ENCODE measurements around the gene CCDC24. TPM values are rescaled to one million over a fixed set of nuclear protein-coding genes. Genes with fewer than 3 reads are reported as not detected.

CCDC24 gene
- total and polyA plus RNA-seq, 9 of the 15 experiments (the other 6 are each of a cell fraction or from before 2014, with no cell fraction given) = 0.31 to 4.5 (median 1.5) TPM

DNA sequence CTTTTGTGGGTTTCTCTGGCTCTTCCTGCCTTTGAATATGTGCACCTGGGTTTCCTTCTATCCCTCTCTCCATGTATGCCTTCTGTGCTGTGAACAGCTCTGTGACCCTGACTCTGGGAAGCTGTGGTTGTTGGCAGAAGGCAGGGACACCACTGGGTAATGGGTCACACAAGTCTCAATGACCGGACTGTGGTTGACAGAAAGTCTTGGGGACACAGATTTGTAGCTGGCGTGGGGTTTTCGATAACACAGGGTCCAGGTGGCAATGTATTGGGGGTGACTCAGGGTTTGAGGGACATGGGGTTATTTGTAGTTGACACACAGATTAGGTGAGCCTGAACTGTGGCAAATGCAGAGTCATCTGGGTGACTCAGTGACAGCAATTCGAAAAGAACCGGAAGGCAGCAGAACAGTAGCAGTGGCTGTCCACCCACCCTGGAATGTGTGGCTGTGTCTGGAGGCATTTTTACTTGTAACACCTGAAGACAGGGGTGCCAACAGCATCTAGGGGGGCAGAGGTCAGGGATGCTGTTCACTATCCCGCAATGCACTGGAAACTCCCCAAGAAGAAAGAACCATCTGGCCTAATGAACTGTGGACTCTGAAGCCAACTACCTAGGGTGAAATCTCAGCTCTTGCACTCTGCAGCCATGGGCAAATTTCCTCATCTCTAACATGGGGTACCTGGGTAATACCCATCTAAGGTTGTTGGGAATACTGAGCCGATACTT, 52.8 kb downstream of the CCDC24 start (continued):
- TF ChIP-seq, protein P1, sequence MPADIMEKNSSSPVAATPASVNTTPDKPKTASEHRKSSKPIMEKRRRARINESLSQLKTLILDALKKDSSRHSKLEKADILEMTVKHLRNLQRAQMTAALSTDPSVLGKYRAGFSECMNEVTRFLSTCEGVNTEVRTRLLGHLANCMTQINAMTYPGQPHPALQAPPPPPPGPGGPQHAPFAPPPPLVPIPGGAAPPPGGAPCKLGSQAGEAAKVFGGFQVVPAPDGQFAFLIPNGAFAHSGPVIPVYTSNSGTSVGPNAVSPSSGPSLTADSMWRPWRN (IDR thresholded peaks at IDR 0.05; ENCODE audit: low read depth) = no peak
- TF ChIP-seq MEF2D (tag; conservative IDR thresholded peaks at IDR 0.05; ENCODE audit: low read depth) = no peak
- TF ChIP-seq ZNF778 (CRISPR knock-in tag; IDR thresholded peaks at IDR 0.05) = no peak
- TF ChIP-seq, protein P2, sequence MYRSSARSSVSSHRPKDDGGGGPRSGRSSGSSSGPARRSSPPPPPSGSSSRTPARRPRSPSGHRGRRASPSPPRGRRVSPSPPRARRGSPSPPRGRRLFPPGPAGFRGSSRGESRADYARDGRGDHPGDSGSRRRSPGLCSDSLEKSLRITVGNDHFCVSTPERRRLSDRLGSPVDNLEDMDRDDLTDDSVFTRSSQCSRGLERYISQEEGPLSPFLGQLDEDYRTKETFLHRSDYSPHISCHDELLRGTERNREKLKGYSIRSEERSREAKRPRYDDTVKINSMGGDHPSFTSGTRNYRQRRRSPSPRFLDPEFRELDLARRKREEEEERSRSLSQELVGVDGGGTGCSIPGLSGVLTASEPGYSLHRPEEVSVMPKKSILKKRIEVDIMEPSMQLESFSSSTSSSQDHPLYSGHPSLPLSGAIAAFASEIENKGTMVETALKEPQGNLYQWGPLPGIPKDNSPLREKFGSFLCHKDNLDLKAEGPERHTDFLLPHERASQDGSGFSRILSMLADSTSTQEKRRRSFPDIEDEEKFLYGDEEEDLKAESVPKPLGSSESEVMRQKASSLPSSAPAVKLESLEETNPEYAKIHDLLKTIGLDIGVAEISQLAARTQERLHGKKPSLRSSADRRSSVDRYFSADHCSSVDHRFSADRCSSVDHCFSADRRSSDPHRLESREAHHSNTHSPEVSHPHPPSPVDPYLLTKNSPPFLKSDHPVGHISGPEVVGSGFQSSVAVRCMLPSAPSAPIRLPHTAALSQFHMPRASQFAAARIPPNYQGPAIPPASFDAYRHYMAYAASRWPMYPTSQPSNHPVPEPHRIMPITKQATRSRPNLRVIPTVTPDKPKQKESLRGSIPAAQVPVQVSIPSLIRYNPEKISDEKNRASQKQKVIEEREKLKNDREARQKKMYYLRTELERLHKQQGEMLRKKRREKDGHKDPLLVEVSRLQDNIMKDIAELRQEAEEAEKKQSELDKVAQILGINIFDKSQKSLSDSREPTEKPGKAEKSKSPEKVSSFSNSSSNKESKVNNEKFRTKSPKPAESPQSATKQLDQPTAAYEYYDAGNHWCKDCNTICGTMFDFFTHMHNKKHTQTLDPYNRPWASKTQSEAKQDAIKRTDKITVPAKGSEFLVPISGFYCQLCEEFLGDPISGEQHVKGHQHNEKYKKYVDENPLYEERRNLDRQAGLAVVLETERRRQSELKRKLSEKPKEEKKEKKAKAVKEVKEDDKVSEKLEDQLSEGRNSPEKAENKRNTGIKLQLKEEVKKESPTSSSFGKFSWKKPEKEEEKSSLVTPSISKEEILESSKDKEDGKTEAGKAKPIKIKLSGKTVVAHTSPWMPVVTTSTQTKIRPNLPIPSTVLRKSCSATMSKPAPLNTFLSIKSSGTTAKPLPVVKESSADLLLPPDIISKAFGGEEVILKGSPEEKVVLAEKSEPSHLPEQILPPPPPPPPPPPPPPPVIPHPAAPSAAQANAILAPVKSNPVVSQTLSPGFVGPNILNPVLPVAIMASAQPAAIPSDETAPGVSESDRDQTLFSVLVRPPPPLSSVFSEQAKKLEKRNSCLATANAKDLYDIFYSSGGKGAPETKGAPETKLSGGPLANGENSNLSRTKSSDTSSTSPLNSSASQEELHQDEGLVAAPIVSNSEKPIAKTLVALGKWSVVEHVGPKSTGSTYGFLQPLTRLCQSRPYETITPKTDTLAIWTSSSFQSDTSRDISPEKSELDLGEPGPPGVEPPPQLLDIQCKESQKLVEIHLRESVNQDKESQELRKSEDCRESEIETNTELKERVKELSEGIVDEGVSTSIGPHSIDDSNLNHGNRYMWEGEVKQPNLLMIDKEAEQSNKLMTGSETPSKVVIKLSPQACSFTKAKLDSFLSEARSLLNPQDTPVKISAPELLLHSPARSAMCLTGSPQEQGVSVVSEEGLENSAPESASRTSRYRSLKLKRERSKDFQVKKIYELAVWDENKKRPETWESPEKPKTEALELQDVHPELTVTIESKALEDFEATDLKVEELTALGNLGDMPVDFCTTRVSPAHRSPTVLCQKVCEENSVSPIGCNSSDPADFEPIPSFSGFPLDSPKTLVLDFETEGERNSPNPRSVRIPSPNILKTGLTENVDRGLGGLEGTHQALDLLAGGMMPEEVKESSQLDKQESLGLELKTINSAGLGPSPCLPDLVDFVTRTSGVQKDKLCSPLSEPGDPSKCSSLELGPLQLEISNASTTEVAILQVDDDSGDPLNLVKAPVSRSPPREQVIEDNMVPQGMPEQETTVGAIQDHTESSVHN (IDR thresholded peaks at IDR 0.05; ENCODE audit: borderline replicate concordance in 1 of 2, low read depth in 1 of 2) = peak in 1 of 2 experiments; percentile 37; a peak in 1 of 4 replicates
- TF ChIP-seq, protein P3, sequence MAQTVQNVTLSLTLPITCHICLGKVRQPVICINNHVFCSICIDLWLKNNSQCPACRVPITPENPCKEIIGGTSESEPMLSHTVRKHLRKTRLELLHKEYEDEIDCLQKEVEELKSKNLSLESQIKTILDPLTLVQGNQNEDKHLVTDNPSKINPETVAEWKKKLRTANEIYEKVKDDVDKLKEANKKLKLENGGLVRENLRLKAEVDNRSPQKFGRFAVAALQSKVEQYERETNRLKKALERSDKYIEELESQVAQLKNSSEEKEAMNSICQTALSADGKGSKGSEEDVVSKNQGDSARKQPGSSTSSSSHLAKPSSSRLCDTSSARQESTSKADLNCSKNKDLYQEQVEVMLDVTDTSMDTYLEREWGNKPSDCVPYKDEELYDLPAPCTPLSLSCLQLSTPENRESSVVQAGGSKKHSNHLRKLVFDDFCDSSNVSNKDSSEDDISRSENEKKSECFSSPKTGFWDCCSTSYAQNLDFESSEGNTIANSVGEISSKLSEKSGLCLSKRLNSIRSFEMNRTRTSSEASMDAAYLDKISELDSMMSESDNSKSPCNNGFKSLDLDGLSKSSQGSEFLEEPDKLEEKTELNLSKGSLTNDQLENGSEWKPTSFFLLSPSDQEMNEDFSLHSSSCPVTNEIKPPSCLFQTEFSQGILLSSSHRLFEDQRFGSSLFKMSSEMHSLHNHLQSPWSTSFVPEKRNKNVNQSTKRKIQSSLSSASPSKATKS (CRISPR knock-in tag; IDR thresholded peaks at IDR 0.05) = no peak
- TF ChIP-seq LARP7 (IDR thresholded peaks at IDR 0.05) = no peak
- TF ChIP-seq SRSF9 (IDR thresholded peaks at IDR 0.05; ENCODE audit: borderline replicate concordance, low read depth, low read length) = no peak
- no peak for TF ChIP-seq ZNF583 (CRISPR knock-in tag; IDR thresholded peaks at IDR 0.05)
- no peak for TF ChIP-seq ZNF143 (CRISPR knock-in tag; IDR thresholded peaks at IDR 0.05)
- TF ChIP-seq PHB2 (IDR thresholded peaks at IDR 0.05; ENCODE audit: low read depth) = no peak
- peak; percentile 29 to 52; a peak in 1 of 4 replicates for TF ChIP-seq FOXK2 (conservative IDR thresholded peaks at IDR 0.05 in 1 of 2, IDR thresholded peaks at IDR 0.05 in 1 of 2; ENCODE audit: low read depth in 2 of 2)
- TF ChIP-seq, protein P4, sequence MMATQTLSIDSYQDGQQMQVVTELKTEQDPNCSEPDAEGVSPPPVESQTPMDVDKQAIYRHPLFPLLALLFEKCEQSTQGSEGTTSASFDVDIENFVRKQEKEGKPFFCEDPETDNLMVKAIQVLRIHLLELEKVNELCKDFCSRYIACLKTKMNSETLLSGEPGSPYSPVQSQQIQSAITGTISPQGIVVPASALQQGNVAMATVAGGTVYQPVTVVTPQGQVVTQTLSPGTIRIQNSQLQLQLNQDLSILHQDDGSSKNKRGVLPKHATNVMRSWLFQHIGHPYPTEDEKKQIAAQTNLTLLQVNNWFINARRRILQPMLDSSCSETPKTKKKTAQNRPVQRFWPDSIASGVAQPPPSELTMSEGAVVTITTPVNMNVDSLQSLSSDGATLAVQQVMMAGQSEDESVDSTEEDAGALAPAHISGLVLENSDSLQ (IDR thresholded peaks at IDR 0.05) = peak; percentile 87
- TF ChIP-seq ETV6 (IDR thresholded peaks at IDR 0.05; ENCODE audit: borderline replicate concordance in 1 of 2, low read depth in 2 of 2, low read length in 1 of 2) = no peak
- TF ChIP-seq ETV6 (CRISPR knock-in tag; IDR thresholded peaks at IDR 0.05; ENCODE audit: borderline replicate concordance) = no peak
